ENCODE measurements around the gene RAB31. TPM values are rescaled to one million over a fixed set of nuclear protein-coding genes. Genes with fewer than 3 reads are reported as not detected.

The RAB31 gene
- total RNA-seq, 4 donors from 2014 or later, result 51.1 to 79.3 (median 67.9) TPM

DNA sequence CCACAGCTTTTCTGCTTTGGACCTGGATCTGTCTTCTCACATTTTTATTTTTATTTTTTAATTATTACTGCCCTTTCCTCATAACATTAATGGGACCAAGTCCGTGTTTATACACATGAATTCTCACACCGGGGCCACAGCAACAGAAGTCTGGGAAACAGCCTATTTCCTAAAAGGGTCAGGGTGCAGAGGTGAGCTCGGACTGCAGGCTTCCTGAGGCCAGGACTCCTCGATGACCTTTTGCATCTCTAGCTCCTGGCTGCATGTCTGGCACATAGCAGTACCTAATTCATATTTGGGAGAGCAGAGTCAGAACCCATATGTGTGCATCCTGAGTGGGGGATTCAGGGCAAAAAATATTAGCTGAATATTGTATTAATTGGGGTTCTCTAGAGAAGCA lies 9.6 kb upstream of the RAB31 start:
- TF ChIP-seq, protein P1, sequence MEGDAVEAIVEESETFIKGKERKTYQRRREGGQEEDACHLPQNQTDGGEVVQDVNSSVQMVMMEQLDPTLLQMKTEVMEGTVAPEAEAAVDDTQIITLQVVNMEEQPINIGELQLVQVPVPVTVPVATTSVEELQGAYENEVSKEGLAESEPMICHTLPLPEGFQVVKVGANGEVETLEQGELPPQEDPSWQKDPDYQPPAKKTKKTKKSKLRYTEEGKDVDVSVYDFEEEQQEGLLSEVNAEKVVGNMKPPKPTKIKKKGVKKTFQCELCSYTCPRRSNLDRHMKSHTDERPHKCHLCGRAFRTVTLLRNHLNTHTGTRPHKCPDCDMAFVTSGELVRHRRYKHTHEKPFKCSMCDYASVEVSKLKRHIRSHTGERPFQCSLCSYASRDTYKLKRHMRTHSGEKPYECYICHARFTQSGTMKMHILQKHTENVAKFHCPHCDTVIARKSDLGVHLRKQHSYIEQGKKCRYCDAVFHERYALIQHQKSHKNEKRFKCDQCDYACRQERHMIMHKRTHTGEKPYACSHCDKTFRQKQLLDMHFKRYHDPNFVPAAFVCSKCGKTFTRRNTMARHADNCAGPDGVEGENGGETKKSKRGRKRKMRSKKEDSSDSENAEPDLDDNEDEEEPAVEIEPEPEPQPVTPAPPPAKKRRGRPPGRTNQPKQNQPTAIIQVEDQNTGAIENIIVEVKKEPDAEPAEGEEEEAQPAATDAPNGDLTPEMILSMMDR (IDR thresholded peaks at IDR 0.05), result no peak
- DNase-seq (ENCODE audit: low spot score) (no peak), ATAC-seq (ENCODE audit: low FRiP score) (no peak)

DNA sequence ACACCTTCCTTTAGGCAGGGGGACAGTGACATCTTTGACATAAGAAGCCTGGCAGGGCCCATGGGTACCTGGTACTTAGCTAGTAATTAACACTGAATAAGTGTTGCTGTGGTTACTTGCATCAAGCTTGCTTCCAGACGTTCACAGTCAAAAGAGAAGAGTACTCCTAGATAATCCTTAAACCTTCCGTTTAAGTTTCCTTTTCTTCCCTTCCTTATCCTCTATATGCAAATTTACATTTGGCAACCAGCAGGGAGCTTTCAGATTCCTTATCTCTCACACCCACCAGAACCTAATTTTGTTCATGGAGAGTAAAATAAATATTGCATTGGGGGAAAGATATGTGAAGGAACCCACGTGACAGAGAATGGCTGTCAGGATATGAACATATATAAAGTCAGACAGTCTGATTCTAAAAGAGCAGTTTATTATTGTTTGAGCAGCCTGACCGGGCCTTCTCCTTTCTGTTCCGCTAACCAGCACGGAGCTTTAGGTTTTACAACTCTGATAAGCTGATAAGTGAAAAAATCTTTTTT lies 7.8 kb upstream of the RAB31 start:
- no peak for DNase-seq (ENCODE audit: low spot score)
- TF ChIP-seq, protein P1 (IDR thresholded peaks at IDR 0.05), result no peak
- ATAC-seq (ENCODE audit: low FRiP score), result no peak

DNA sequence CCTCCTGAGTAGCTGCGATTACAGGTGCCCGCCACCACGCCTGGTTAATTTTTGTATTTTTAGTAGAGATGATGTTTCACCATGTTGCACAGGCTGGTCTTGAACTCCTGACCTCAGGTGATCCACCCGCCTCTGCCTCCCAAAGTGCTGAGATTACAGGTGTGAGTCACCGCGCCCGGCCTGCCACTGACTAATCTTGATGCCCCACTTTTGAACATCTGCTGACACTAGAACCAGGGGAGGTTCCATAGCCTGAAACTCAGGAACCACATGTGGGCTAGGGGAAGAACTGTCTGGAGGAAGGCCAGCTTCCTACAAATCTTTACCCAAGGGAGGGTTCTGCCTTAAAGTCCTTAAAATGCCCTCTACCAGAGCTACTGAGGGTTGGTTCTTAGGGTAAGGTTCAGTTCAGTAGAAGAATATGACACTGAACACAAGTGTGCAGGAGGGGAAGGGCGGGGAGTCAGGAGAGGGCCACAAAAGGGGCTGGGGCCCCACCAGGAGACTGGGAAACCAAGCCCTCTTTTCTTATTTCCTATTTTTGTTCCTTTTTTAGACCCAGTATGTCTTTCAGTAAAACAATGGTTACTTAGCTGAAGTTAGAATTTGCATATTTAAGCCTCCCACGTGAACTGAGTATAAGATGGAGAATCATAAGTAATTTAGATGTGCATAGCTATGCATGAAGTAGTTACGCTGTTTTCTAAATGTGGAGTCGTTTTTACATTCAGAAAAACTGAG lies 6.3 kb upstream of the RAB31 start:
- ATAC-seq (ENCODE audit: low FRiP score) (peak; percentile 15), DNase-seq (ENCODE audit: low spot score) (no peak)
- TF ChIP-seq, protein P1 (IDR thresholded peaks at IDR 0.05), result no peak

DNA sequence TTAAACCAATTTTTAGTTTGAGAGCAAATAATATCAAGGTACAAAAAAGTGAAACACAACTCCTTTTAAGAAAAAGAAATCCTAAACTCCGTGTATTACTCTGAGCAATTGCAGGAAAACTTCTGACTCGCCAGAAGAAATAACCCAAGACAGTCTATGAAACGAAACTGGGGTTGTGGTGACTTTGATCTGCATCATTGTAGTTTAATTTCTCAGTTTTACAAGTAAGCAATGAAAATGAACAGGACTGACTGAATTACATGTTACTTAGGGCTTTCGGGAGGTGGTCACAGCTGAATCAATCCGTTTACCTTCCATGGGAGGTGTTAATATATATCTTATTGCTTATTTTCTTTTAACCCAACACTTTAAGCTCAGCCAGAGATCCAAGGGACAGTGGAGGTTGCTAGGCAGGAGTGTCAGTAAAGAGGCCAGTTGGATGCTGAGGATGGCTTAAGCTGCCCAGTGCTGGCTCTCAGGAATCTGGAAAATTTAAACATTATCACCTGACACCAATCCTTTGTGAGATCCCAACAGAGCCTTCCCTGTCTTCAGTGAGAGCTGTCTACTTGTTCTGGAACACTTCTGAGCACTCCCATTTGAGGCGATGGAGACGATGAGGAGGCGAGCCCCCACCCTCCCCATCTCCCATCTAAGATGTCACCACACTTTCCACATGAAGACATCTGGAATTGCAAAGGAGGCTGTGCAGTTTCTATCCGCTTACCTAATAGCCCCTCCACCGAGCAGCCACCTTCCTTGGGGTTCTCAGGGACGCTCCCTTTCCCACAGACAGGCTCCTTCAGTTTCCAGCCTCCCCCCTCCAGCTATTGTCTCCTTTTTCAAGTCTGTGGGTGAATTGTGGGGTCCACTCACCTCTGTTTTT lies 3.6 kb upstream of the RAB31 start:
- no peak for DNase-seq (ENCODE audit: low spot score)
- TF ChIP-seq, protein P1 (IDR thresholded peaks at IDR 0.05), result no peak
- no peak for ATAC-seq (ENCODE audit: low FRiP score)

DNA sequence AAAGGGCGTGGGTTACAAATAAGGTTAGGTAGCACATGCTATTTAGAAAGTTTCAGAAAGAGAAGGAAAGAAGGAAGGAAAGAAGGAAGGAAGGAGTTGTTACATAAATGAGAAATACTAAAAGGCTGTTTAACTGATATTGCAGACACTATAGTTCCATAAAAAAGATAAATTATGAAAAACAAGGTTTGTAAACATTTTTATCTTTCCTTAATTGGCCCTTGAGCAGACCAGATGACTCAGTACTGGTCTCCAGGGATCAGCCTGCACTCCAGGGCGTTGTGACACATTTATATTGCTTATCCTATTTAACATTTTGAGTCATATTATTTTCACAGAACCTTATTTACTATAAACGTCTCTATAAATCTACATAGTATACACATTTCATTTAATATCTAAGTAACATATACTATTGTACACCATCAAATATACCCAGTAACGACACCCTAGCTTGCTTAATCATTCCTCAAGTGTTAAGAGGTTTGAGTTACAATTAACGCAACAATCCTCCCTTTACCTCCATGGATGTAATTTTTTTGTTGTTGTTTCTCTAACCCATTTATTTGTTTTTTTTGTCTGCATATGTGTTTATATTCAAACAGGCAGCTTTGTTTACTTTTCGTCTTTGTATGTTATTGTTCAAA lies 2.8 kb upstream of the RAB31 start:
- TF ChIP-seq, protein P1 (IDR thresholded peaks at IDR 0.05), result no peak
- DNase-seq (ENCODE audit: low spot score) (no peak), ATAC-seq (ENCODE audit: low FRiP score) (no peak)

DNA sequence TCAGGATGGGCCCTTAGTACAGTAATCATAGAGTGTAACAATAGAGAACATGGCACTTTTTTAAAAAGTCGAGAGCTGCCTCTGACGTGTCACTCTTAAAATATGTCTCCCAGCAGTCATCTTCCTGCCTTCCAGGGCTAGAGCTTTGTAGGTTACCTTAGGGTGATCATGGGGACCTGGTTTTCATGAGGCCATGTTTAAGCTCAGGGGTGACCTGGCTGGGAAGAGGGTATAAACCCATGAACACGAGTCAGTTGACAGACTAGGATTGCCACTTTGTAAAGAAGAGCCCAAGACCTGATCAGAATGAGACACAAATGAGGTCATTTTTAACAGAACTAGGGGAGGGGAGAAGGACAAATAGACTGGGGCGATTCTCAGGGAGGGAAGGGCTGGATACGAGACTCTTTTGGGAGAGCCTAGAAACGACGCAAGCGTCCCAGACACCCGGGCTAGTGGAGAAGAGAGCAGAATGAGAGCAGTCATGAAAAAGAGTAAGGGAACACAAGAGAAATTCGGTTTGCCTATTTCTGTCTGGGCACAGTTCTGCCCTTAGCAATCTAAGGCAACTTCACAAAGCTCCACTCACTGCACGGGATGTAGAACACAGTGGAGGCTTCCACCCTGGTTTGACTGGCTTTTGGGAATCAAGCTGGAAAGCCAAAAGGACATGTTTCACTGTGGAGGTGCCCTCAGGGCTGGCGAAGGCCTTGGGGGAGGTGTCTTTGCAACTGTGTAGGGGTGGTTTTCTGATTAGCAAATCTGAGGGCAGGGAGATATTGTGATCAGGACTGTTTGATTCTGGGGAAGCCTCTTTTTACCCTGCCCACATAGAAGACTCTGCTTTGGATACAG lies 1.8 kb upstream of the RAB31 start:
- TF ChIP-seq, protein P1 (IDR thresholded peaks at IDR 0.05), result no peak
- DNase-seq (ENCODE audit: low spot score) (no peak), ATAC-seq (ENCODE audit: low FRiP score) (no peak)

Measured in omental fat pad (tissue), 4 donors.